CD4-positive, alpha-beta T cell treated with Interleukin-15 for 4 hours (primary cell): ENCODE data around the gene ISY1.

Experiments used
- DNase-seq: peaks from one replicate; pipeline ENCODE4 v3.0.0-alpha.2; 2020; ENCODE audit warnings: low spot score

ISY1 gene

DNA sequence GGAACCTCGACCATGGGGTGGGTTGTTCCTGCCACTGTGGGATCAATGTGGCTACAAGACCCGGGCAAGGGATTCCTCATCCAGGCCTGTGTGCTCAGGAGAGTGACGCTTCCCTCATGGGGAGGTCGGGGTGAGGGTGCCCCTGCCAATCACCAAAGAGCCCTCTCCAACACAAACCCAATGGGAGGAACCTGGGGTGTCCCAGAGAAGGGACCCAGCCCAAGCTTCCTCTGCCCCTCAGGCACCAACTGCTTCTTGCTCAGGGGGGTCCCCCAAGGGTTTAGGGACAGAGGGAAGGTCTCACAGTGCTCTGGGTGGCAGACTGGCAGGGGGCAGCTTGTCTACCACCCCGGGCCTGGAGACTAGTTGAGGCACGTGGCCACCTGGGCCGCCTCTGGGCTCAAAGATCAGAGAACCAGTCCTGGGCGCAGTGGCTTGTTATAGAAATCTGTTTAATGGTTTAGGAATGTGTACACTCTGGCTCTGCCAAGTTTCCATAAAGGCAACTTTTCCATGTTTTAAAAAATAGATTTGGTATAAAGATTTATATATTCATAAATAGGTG lies 73.6 kb downstream of the ISY1 start:
- no peak for DNase-seq

- DNase-seq = no peak
These were observed 75.0 kb downstream of the ISY1 start for GRCh38 chr3:129085818-129086217.

GRCh38 chr3:129085165-129085715 lies 75.6 kb downstream of the ISY1 start:
- no peak for DNase-seq

DNA sequence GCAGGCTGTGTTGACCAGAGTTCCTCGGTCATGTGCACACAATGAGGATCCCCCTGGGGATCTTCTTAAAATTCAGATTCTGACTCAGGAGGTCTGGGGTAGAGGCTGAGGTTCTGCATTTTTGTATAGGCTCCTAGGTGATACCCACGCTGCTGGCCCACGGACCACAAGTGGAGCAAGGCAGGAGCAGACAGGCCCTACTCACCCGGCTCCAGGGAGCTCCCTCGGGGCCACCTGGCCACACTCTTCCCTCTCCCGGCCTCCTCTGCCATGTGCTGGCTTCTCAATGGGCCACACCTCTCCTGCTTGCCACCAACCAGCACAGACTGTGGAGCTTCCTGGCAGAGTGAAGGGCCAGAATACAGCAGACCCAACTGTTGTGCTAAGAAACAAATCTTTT lies 76.4 kb downstream of the ISY1 start:
- no peak for DNase-seq

DNA sequence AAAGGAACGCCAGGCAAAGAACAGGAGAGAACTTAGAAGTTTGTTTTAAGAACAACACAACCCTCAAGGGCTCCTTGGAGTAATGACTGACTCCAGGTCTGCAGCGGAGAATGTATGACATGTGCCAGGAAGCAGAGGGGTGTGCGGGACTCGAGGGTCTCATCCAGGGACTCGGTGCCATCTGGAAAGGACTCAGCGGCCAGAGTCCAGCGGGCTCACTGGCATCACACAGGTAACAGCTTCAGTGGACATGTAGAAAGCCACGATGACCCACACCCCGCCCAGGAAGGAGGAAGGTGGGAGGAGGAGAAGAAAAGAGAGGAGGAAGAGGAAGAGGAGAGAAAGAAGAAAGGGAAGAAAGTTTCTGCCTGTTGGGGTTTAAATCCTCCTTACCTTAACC lies 78.8 kb downstream of the ISY1 start:
- DNase-seq = no peak

DNA sequence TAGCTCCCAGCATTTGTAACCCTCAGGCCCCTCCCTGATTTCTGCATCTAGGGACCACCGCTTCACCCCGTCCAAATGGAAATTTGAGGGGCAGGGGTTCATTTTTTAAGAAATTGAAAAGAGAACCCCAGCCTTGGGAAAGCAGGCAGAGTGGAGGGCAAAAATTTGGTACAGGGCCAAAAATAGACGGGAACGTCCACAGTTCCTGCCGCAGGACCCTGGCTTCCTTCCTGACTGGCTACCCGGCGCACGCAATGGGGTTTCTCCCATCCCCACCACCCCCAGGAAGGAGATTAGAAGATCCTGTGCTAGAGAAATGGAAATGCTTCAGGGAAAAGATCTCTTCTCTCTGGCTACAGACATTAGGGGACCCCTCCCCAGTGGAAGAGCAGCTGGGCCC lies 79.4 kb downstream of the ISY1 start:
- no peak for DNase-seq

GRCh38 chr3:129078510-129078909 lies 82.4 kb downstream of the ISY1 start:
- no peak for DNase-seq
